GM21576 (cell line): Measurements from ENCODE around the gene AHDC1.

Experiments
- ATAC-seq: cut with Tn5 transposase; IDR thresholded peaks from one replicate; pipeline ENCODE4 v1.9.1; 2021; ENCODE audit warnings: mild to moderate bottlenecking, moderate library complexity; ENCODE audit not compliant: unreplicated experiment

The AHDC1 gene

GRCh38 chr1:27568300-27569087, 35.5 kb downstream of the AHDC1 start:
- ATAC-seq, result peak; percentile 79

- ATAC-seq, result peak; percentile 2
Measured at GRCh38 chr1:27567971-27568299, 36.0 kb downstream of the AHDC1 start.

DNA sequence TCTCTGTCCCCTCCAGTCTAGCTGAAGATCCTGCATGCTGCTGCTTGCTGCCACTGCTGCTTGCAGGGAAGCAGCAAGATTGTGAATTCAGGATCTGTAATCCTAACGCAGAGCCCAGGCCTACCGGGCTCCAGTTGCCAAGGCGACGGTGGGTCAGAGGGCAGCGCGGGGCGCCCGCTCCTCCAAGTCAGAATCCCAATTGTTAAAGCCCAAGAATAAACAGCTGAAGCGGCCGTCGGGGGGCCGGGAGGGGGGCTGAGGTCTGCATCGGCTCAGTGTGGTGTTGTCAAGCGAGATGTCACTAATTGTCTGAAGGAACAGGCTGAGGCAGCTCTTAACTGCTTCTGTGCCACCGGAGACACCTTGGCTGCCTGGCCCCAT, 36.8 kb downstream of the AHDC1 start:
- no peak for ATAC-seq

DNA sequence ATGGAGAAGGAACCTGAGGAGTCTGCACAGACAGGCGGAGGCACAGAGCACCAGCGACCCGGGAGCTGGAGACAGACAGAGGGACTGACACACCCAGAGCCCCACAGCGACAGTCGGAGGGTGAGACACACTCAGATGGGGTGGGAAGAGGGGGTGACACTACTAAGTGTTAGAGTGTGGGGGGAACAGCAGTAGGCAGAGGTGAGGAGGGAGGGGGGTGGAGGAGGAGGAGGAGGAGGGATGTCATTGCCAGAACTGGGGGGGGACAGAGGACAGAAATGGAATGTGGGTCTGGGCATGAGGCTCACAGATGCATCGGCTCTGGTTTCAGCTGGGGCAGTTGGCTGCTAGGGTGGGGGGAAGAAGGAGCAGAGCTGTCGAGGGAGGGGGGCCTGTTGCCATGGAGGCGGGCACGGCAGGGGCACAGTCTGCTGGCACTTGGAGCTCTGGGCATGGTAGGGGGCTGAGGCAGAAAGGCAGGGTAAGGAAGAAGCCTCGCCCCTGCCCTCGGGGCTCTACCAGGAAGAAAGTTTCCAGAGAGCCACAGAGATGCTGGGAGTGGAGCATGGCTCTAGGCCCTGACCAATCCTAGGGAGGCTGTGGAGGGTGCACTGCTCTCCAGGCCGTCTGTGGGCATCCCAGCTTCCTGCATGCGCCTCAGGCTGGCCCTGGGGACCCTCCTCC, 37.3 kb downstream of the AHDC1 start:
- ATAC-seq, result no peak

DNA sequence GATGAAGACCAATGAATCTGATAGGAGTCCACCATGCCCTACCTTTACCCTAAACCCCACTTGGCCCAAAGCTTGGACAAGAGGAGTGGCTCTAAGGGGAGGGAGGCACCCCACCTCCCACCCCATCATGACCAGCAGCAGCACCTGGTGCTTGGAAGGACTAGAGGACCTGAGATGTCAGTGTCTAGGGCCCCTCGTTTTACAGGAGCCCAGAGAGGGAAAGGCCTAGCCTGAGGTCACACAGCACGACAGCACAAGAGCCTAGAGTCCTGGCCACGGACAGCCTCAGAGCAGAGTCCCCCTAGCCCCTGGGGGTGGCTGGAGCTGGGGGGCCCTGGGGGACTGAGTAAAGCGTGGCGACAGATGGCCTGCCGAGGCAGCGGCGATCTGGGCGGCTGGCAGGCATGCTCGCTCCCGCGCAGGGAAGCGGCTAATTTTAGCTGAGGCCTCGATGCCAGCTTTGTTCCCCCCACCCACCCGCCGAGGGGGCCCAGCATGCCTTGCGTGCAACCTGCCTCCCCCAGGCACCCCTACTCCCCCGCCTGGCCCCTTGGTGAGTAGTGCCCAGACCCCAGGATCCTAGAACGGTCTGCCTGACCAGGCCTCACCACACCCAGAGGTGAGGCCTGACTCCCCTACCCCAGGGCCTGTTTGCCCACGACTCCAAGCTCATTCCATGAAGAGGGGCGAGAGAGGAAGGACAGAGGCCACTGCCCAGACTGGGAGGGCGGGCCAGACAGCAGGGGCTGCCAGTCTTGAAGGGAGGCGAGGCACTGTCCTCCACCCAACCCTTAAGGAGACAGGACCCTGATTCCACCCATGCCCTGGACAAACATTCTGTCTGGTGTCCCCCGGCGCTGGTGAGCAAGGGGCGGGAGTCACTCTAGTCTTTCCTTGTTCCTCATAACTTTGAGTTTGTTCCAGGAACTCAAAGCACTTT, 39.0 kb downstream of the AHDC1 start:
- no peak for ATAC-seq

DNA sequence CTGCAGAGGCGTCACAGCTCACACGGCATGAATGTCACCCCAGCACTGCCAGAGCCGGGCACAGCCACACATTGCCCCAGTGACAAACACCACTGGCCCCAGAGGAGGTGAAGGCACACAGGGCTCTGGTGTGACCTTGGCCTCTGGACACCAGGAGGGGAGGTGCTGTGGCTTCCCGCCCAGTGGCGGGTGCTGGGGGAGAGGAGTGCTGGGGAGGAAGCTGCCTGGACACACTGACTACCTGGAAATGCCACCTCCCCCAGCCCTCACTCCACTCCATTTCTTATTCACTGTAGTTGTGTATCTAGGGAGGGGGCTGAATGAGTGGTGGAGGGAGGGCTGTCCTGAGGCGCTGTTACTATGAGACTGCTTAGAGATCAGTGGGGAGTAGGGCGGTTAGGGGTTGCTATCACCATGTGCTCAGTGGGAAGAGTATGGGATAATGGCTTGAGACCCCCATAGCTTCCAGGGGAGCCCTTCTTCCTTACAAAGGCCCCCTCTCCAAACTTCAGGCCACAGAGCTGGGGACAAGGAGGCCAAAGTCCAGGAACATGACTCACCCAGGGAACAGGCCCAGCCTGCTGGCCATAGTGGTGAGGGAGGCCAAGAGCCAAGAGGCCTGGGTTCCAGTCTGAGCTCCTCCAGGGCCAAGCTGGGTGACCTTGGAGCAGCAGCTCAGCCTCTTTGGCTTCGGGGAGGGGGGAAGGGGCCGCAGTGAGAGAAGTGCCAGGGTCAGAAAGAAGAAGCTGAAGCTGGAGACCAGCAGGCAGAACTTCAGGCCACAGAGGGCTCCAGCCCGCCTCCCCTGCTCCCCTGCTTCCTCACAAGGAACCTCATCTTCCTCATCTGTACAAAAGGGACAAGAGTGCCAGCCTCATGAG, 40.1 kb downstream of the AHDC1 start:
- ATAC-seq, result no peak

DNA sequence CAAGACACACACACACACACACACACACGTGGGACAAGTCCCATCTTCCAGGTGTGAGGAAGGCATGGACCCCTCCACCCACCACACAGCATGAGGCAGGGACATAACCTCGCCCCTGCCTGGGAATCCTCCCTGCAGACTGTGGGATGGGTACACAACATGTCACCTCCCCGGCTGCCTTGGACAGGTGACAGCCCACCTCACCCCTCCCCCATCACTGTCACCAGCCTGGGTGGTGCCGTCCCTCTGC, 40.7 kb downstream of the AHDC1 start:
- ATAC-seq, result no peak

DNA sequence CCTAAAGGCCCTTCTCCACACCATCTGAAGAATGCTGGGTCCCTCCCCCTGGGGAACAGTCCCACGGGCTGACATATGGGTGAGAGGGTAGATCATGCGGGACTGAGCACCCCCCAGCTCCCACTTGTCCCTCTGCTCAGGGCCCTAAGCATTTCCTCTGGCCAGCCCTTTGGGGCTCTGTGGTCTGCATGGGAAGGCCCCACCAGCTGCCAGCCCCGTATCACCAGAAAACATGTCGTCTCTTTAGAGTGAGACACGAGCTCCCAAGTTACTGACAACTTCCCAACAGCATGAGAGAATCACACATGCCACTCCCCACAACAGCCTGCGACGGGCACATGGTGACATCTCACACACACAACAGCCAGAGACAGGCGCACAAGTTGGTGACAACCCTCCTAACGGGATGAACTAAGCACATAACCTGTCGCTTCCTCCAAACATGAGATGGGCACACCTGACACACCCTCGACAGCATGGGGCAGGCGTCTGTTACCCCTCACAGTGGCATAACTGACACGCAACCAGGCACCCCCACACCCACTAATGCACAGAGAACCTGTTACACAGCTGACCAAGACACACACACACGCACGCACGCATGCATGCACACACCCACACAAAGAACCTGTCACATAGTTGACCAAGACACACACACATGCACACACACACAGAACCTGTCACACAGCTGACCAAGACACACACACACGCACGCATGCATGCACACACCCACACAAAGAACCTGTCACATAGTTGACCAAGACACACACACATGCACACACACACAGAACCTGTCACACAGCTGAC, 41.2 kb downstream of the AHDC1 start:
- no peak for ATAC-seq

DNA sequence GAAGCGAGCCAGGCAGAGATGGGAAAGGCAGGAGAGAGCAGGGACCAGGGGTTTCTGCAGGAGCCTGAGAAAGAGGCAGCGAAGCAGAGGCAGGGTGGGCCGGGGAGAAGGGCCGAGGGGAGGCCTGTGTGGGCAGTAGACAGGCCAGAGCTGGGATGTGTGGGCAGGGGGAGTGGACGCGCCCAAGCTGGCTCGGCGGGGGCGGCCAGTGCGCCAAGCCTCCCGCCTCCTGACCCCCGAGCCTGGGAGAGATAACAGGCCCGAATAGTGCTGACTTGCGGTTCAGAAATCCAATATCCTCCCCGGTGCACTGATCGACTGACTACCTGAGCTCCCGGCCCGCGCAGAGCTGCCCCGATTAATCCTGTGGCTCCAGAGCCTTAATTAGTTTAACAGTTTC, 41.9 kb downstream of the AHDC1 start:
- ATAC-seq, result no peak

GRCh38 chr1:27561124-27561899, 42.6 kb downstream of the AHDC1 start:
- ATAC-seq, result no peak

DNA sequence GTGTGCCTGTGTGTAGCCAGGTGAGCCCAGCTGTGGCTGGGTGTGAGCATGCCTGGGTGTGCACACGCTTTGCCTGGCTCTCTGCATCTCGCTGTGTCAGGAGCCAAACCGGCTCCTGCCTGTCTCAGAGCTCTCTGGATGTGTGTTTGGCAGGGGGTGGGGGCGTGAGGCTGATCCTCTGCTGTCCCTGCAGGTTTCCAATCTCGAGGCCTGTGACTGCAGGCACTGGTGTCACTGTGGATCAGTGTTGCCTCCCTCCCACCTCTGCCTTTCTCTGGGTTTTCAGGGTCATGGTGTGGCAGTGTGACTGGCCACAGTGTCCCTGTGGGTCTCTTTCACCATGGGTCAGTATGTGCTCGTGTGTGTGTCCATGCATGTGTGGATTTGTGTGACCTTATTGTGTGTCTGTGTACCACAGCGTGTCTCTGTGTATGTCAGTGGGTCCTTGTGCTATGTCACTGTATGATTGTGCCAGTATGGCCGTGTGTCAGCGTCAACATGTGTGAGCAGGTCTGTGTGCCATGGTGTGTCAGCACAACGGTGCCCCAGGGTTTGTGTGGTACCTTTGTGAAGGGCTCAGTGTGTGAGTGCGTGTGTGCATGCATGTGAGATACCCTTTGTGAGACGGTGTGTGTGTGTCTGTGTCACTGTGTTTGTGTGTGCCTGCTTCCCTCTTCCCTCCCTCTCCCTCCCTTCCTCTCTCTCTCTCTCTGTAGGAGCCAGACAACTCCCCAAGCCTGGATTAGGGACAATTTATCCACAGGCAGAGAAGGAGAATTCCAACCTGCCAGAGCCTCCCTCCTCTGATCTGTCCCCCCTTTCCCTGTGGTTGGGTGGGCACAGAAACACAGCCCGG, 43.4 kb downstream of the AHDC1 start:
- no peak for ATAC-seq

GRCh38 chr1:27559466-27560030, 44.4 kb downstream of the AHDC1 start:
- ATAC-seq, result no peak

GRCh38 chr1:27557596-27558340, 46.2 kb downstream of the AHDC1 start:
- no peak for ATAC-seq

- no peak for ATAC-seq
Measured at GRCh38 chr1:27556781-27557595, 47.0 kb downstream of the AHDC1 start.

GRCh38 chr1:27556435-27556780, 47.5 kb downstream of the AHDC1 start:
- no peak for ATAC-seq

DNA sequence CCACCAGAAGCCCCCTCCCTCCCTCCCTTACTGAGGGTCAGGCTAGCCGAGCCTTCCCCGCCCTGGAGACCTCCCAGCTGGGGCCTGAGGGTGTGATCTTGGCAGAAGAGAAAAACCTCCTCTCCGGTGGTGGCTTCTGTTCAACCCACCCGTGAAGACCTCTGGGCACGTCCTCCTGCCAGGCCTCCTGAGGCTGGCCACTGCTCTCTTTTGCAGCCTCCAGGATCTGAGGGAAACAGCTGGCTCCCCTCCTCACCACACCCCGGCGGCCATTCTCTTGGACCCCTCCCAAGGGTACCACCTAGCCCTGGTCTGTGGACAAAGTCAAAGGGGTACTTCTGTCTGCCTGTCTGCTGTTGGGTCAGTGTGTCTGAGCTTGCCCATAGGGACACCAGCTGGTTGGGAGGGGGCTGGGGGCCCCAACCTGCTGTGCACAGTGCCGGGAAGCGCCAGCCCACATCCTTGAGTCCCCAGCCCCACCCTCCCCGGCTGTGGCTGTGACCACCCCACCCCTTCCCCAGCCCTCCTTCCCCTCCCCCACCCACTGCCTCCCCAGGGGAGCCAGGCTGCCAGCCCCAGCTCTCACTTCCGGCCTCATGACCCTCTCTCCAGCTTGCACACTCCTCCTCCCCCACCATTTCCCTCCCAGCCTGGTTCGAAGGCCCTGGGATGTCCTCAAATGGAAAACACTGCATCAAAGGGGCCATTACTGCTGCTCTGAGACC, 48.1 kb downstream of the AHDC1 start:
- no peak for ATAC-seq
